Stimulated activated memory B cell treated with anti-CD40 and anti-IgM and Interleukin-4, amounts not matched to agents 10 μg/mL and 1 μg/mL and 100 μg/mL, for 72 hours (primary cell): Measurements from ENCODE around the gene FOXP2.

Source experiments
- ATAC-seq: fragments of 150-1000 bp; cut with Tn5 transposase; 2 replicates; pipeline ENCODE4 v1.10.0; 2021
- H3K27ac Mint-ChIP-seq: one replicate; pipeline ENCODE4 v1.8.0; 2022; ENCODE audit warnings: mild to moderate bottlenecking, mixed read lengths
- H3K27me3 Mint-ChIP-seq: one replicate; pipeline ENCODE4 v1.8.0; 2022; ENCODE audit warnings: mixed read lengths
- H3K36me3 Mint-ChIP-seq: one replicate; pipeline ENCODE4 v1.8.0; 2022; ENCODE audit warnings: mixed read lengths
- H3K4me1 Mint-ChIP-seq: one replicate; pipeline ENCODE4 v1.8.0; 2022; ENCODE audit warnings: mixed read lengths
- H3K4me3 Mint-ChIP-seq: one replicate; pipeline ENCODE4 v1.8.0; 2022; ENCODE audit warnings: mild to moderate bottlenecking, moderate library complexity, mixed read lengths
- H3K9me3 Mint-ChIP-seq: one replicate; pipeline ENCODE4 v1.8.0; 2022; ENCODE audit warnings: mixed read lengths

The FOXP2 gene

DNA sequence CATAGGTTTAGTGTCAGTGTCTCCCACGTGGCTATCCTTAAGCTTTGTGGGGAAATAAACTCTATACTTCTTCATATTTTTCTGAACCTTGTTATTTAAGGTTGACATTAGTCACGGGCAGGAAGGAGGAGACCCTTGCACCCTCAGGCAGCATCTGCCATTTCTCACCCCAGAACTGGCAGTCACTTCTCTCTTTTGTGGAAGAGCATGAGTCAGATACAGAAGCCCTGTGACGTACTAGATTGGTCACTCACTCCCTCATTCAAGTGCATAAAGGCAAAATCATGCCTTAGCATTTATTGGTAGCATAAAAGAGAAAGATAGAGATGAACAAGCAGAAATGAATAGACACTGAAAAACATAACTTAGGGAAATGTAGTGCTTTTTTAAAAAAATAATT, 301.3 kb downstream of the FOXP2 start:
- Mint-ChIP-seq H3K9me3 (no peaks in the 10 kb centered on the region), H3K27me3 (no peaks in the 10 kb centered on the region), H3K27ac (no peak overlapping the region), H3K36me3 (no peaks in the 10 kb centered on the region), H3K4me3 (no peak overlapping the region), H3K4me1 (no peaks in the 10 kb centered on the region)
- peak; percentile 43 for ATAC-seq

DNA sequence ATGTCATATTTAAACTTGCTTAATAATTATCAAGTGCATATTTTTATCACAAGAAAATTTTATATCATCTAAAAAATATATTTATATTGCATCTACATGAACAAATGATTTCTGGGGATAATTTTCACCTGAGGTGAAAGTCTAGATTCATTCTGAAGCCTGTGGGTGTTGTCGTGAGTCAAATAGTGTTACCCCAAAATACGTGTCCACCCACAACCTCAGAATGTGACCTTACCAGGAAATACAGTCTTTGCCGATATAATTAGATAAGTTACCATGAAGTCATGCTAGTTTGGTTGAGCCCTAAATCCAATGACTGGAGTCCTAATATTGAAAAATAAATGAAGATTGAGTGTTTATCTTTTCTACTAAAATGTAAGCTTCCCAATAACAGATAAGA, 304.2 kb downstream of the FOXP2 start:
- no peaks in the 10 kb centered on the region for H3K9me3 Mint-ChIP-seq
- no peaks in the 10 kb centered on the region for H3K4me1 Mint-ChIP-seq
- H3K36me3 Mint-ChIP-seq, result no peaks in the 10 kb centered on the region
- H3K27ac Mint-ChIP-seq, result no peak overlapping the region
- no peaks in the 10 kb centered on the region for H3K27me3 Mint-ChIP-seq
- ATAC-seq, result no peak
- no peak overlapping the region for H3K4me3 Mint-ChIP-seq

DNA sequence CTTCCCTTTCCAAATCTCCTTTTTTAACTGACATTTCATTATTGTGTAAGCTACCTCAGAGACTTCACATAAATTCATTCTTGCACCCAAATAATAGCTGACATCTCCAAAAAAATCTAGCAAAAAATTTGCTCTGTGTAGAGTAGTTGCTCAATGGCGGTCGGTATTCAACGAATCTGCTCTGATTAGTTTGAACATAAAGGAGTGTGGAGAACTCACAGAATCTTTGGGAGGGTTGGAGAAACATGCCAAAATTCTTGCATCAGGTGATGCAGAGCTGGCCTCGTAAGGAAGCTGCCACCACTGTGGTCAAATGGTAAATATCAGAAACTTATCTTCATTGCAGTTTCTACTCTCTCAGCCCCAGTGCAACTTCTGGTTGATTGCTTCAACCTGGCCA, 306.1 kb downstream of the FOXP2 start:
- Mint-ChIP-seq H3K27me3 (no peaks in the 10 kb centered on the region), H3K36me3 (no peaks in the 10 kb centered on the region), H3K9me3 (no peaks in the 10 kb centered on the region), H3K27ac (no peak overlapping the region), H3K4me3 (no peak overlapping the region), H3K4me1 (no peaks in the 10 kb centered on the region)
- no peak for ATAC-seq

DNA sequence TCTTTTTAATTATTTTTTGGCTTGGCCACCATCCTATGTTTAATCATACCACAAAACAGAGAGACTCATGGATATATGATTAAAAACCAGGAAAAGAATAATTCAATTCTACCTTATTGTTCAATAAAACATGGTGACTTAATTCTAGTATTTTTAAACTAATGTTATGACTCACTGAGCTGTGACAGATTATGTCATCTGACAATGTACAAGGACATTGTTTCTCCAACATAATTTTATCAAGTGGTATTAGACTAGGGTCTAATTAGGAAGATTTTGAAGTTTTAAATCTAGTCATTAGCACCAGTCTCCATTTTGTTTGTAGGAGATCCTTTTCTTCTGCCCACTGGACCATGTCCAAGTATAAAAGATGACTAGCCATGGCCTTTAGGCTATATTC, 307.9 kb downstream of the FOXP2 start:
- H3K4me3 Mint-ChIP-seq, result no peak overlapping the region
- H3K36me3 Mint-ChIP-seq, result no peaks in the 10 kb centered on the region
- no peaks in the 10 kb centered on the region for H3K4me1 Mint-ChIP-seq
- no peak overlapping the region for H3K27ac Mint-ChIP-seq
- H3K27me3 Mint-ChIP-seq, result no peaks in the 10 kb centered on the region
- ATAC-seq, result no peak
- H3K9me3 Mint-ChIP-seq, result no peaks in the 10 kb centered on the region

DNA sequence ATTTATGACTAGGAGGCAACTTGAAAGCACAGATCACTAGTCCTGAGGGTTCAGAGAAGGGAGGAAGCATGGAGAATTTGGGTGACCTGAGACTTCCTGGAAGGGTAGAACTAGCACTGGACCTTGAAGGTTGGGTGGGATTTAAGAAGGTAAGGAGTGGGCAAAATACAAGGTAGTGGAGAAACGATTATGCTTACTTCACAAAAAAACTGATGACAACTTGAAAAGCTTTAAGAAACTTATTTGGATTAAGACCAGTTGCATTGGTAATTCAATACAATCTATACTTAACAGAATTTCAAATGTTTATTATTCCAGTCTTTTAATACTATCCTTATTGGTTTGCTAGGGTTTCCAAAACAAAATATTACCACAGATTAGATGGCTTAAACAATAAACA, 308.7 kb downstream of the FOXP2 start:
- Mint-ChIP-seq H3K4me3 (no peak overlapping the region), H3K36me3 (no peaks in the 10 kb centered on the region), H3K4me1 (no peaks in the 10 kb centered on the region), H3K9me3 (no peaks in the 10 kb centered on the region), H3K27me3 (no peaks in the 10 kb centered on the region), H3K27ac (no peak overlapping the region)
- ATAC-seq, result no peak

DNA sequence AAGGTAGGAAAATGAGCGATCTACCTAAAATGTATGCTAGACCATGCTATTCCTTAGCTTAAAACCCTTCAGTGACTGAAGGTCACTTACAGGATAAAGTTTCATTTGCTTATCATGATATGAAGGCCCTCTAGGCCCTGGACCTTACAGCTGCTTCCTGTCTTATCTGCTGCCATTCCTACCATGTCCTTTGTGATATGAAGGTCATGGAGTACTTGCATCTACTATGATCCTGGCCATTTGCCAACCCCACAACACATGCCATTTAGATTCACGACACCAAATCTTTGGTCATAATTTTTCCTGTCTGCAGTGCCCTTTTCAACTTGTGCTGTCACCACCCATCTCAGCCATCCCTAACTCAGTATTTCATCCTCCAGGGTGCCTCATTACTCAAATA, 325.5 kb downstream of the FOXP2 start:
- Mint-ChIP-seq H3K27ac (no peak overlapping the region), H3K9me3 (no peaks in the 10 kb centered on the region), H3K27me3 (no peaks in the 10 kb centered on the region), H3K36me3 (no peaks in the 10 kb centered on the region), H3K4me3 (no peak overlapping the region), H3K4me1 (no peaks in the 10 kb centered on the region)
- ATAC-seq, result no peak

DNA sequence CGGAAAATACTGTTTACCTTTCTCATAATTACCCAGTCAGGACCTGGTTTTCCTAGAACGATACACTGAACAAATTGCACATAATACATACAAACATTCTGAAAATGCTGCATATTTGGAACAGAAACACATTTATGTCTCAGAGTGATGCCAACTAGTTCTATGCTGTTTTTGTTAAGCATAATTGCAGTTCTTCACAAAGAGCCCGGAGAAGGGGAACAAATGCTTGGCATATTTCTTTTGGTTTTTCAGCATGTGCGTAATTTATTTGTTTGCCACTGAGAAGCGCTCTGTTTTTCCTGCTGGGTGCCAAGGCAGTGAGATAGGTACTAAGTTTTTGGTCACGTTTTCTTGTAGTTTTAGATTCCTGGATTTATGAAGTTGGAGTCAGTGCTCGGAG, 326.3 kb downstream of the FOXP2 start:
- H3K4me3 Mint-ChIP-seq, result no peak overlapping the region
- H3K27ac Mint-ChIP-seq, result no peak overlapping the region
- no peaks in the 10 kb centered on the region for H3K27me3 Mint-ChIP-seq
- ATAC-seq, result no peak
- H3K4me1 Mint-ChIP-seq, result no peaks in the 10 kb centered on the region
- H3K9me3 Mint-ChIP-seq, result no peaks in the 10 kb centered on the region
- no peaks in the 10 kb centered on the region for H3K36me3 Mint-ChIP-seq

DNA sequence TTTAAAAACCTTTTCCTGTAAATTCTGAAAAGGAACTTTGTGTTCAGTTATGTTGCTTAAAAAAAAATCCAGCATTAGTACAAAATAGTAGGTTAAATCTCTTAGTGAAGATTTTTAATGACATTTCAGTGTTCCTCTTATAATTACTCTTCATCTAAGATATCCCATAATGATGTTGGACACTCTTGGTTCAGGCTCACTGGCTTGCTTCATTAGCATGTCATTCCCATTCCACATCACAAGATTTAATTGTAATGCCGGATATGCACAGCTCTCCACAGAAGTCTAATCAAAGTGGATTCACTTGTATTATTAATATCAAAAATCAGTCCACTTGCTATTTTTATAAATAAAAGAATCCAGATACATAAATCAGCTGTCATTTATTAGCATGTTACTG, 327.3 kb downstream of the FOXP2 start:
- H3K36me3 Mint-ChIP-seq, result no peaks in the 10 kb centered on the region
- no peak for ATAC-seq
- H3K27ac Mint-ChIP-seq, result no peak overlapping the region
- no peaks in the 10 kb centered on the region for H3K4me1 Mint-ChIP-seq
- no peaks in the 10 kb centered on the region for H3K27me3 Mint-ChIP-seq
- H3K9me3 Mint-ChIP-seq, result no peaks in the 10 kb centered on the region
- no peak overlapping the region for H3K4me3 Mint-ChIP-seq
